HG03460 (cell line): ENCODE measurements around the gene PTPRG.
"Not testable (repeated sequence)": the region's sequence is repeated elsewhere in the genome, so short reads cannot be mapped to it uniquely, and the experiment has no call there.

Experiments
- ATAC-seq: cut with Tn5 transposase; IDR thresholded peaks from one replicate; pipeline ENCODE4 v1.9.1; 2021; ENCODE audit not compliant: unreplicated experiment

The PTPRG gene

DNA sequence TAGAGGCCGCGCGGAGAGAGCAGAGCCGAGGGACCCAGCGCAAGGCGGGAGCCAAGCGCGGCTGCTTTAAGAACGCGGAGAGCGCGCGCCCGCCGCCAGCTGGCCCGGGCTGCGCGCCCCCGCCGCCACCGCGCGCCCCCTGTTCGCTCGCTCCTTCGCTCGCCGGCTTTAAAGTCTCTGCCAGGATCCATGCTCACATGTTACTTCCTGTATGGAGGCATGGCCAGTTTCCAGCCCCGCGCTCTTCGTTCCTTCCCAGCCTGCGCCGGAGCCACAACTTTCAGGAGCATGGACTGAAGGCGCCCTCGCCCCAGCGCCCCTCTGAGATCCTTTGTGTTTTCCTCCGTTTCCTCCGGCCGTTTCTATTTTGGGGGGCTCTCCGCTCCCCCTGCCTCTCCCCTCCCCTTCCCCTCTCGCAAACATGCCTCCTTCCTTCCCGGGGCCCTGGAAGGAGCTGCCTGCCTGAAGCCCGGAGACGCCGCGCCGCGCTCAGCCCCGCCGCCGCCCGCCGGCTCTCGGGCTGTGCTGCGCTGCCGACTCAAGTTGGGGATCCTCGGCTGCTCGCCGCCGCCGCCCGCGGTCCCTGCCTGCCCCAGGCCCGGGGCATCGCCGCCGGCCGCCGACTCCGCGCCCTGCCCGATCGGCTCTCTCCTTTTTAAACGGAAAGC, at the start of gene PTPRG:
Gene PTPRG (plus strand): TSS at position 198 of the 668 bp plus-strand sequence. CDS start 717 bp downstream, outside the sequence.
- ATAC-seq: peak; percentile 63

DNA sequence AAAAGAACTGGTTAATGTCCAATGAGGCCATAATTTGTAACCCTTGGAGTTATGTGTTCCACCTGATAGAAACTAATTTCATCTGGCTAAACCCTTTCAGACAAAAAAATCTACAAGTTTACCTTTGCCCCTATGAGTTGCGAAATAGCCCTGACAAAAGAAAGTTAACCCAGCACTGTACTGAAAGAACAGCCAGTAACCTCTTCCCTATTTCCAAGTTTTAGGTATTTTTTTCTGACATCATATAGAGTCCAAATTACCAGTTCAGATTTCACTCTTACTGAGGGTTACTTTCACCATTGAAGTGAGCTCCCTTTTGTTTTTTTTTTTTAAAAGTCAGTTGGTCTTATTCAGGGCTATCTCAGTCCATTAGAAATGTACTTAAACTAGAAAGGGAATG, 42.8 kb upstream of the PTPRG start:
- no peak for ATAC-seq

DNA sequence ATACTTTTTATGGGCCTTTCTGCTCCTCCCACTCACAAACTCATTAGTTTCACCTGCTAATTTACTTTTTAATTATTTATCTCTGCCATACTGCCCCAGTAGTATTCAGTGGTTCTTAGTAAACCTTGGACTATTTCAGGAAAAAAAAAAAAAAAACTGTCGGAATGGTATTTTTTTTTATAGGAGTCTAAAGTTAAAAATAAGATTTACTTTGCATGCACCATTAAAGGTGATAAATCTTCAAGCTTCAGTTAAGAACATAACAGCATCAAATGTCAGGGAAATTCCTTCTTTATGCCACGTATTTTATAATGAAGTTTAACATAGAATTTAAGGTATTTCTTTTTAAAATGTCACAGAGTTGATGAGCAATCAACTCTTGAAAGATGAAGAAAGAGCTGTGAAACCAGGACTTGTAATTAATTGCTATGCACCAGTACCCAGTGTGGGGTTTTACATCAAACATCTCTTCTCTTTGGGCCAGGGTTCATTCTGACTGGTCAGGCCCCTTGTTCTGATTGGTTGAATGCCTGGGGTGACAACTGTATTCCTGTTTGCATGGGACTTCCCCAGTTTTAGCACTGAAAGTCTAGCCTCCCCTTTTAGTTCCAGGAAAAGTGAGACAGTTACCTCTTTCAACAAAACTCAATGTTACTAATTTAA, 40.3 kb upstream of the PTPRG start:
- ATAC-seq: peak; percentile 97

DNA sequence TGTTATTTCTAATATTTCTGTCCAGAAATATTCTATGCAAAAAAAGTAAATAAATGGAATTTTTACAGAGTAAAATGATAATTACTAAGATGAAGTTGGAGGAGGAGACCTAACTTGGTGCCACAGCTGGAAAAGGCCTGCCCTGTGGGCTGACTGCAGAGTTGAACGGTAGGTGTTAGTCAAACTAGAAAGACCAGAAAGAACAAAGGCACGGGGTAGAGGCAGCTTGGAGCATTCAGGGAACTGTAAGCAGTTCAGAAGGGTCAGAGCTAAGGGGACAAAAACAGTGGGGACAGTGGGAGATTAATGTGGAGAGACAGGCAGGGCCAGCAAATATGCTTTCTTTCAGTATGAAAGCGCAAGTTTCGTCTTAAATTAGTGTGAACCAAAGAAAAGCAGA, 39.3 kb upstream of the PTPRG start:
- no peak for ATAC-seq

DNA sequence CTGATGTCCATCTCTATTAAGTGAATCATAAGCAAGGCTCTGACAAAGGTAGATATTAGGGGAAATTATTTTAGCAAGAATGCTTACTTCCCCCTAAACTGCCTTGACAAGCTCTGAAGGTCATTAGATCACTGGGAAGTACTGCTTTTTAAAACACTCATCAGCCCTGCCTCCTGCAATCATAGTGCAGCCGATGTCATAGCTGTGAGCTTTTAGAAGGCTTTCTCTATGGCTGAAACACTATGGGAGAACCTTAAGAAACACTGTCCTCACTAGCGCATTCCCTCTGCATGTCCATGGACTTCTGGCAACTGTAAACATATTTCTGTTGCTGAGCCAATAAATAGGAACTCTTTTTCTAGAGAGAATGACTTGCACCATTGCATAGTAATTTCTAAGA, 38.7 kb upstream of the PTPRG start:
- no peak for ATAC-seq

DNA sequence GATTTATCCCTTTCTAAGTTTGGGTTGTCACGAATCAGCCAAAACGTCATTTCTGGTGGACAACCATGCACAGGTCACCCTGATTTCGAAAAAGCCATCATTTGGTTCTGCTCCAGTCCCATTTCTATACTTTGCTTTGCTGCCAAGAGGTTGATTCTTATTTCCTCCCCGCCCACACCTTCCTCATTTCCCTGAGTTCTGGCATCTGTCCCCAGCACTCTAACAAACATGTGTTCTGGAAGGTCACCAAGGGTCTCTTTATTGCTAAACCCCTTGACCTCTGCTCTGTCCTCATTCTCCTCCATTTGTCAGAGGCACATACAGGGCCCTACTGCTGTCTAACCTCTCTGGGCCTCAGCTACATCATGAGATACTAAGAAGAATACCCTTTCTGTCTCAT, 36.4 kb upstream of the PTPRG start:
- ATAC-seq: no peak

DNA sequence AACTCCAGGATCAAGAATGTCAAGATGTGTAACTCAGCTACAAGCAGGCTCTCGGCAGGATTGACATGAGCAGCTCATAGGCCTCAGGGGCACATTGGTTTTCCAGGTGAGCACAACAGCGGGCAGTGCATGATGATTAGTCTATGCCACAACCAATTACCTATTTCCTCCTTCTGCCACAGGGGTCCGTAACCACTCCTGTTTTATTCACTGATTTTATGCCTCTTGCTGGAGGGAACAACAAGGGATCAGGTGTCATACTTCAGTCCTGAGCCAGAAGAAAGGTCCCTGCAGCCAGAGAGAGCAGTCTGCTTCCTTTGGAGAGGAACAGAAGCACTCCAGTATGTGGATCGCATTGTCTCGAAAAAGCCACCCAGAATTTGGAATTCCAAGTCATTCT, 35.1 kb upstream of the PTPRG start:
- ATAC-seq: no peak

DNA sequence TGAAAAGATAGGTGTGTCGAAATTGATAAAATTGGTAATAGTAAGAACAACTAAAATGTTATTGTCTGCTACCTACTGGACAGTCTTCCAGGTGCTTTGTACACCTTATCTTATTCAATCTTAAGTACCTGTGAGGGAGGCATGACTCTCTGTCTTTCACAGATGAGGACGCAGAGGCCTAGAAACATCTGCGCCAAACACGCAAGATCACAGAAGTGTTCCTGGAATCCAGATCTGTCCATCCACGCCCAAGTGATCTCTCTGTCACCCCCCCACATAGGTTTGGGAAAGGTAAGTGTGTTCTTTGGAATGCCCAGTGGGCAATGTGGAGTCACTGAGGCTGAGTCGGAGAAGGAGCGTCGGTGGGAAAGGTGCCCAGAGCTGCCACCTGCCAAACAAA, 34.4 kb upstream of the PTPRG start:
- no peak for ATAC-seq

DNA sequence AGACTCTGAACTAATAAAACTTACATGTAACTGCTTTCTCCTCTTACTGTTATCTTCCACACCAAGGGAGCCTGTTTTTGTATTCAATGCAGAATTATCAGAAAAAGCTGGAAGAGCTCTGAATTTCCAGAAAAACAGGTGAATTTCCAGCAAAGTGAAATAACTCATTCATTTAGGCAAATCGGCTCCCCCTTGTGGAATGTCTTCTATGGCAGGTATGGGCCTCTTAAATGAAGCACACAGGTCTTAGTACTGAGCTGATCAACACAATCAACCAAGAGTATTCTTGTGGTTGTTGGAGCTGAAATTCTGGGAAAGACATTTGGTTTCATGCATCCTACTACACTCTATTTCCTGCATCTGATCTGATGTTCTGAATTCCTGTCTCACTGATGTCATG, 31.0 kb upstream of the PTPRG start:
- ATAC-seq: no peak

DNA sequence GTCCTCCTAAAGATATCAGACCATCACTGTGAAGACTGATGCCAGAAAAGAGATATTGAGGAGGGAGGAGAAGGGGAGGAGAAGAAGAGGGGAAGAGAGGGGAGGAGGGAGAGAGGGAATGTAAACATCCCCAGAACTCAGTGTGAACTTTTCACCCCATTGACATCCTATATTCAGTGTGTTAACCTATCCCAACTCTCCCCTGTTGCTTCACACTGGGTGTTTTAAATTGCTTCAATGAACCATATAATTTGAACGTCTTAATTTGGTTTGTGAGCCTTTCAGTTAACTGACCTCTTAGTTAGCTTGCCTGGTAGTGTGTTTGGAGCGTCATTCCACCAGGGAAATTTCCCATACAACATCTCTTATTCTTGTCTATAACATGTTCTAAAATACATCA, 29.8 kb upstream of the PTPRG start:
- no peak for ATAC-seq

DNA sequence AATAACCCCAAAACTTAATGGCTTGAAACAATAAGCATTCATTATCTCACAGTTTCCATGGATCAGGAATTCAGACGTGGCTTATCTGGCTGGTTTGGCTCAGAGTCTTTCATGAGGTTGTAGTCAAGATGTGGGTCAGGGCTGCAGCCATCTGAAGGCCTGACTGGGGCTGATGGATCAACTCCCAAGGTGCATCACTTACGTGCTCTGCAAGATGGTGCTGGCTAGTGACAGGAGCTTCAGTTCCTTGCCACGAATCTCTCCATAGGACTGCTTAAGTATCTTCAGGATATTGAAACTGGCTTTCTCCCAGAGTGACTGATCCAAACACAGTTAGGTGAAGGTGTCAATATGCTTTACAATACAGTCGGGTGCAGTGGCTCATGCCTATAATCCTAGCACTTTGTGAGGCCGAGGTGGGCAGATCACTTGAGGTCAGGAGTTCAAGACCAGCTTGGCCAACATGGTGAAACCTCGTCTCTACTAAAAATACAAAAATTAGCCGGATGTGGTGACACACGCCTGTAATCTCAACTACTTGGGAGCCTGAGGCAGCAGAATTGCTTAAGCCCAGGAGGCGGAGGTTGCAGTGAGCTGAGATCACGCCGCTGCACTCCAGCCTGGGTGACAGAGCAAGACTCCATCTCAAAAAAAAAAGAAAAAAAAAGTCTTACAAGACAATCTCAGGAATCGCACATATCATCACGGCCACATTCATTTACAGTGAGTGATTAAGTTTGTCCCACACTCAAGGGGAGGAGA, 28.5 kb upstream of the PTPRG start:
- ATAC-seq: no peak

DNA sequence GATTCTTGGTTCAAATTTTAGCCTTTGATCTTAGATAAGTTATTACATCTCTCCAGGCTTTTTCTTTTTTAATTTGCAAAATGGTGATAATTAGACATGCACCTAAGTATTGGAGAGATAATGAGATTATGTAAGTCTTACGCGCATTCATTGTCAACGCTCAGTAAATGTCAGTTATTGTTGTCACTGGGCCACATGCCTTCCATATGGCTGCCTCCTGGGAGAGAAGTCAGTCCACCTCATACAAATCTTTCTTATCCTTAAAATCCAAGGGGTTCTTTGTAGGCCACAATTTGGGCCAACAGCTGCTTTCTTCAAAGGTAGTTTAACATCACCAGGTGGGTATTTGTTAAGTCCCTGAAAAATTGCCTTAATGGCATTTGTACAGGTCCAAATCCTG, 25.5 kb upstream of the PTPRG start:
- ATAC-seq: no peak

DNA sequence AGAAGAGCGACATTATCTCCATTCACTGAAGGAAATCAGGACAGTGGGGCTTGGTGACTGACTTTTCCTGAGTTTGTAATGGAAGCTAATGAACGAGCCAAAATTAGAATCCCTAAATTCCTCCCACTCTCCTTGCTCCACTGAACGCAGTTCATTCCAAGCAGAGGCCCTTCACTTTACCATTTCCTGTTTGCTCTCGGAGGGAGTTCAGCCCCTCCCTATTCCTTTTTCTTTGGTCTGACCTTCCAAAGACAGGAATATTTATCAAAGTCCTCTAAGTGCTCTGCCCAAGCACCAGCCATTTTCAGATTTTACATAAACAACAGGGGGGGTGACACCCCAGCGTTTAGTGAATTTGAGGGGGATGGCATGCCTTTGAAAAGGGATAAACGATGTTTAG, 24.0 kb upstream of the PTPRG start:
- ATAC-seq: no peak

DNA sequence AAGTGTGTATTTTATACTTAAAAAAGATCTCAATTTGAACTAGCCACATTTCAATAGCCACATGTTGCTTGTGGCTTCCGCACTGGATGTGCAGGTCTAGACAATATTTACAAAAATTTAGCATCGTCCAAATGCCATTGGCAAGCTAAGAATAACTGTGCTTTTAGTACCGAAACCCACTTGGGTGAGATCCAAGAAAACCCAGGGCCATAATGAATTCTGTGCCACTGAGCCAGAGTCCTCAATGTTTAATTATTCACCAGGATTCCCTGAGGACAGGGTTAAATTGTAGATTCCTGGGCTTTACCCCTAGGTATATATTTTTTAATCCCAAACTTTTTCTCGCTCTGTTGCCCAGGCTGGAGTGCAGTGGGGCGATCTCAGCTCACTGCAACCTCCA, 22.9 kb upstream of the PTPRG start:
- ATAC-seq: no peak

DNA sequence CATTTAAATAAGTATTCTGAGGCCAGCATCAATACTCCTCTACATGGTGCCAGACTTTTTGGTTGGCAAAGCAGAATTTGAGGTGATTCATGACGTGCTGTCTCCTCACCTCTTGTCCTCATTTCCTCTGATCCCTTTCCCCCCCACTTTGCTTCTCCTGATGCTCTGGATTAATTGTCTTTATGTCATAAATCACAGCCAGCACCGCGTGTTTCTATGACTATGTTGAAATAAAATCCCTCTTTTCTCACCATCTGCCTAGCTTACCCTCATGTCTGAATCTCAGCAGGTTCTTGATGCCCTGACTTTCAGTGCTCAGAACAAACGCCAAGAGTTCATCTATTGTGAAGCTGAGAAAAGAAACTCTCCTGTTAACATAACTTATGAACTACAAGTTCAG, 19.7 kb upstream of the PTPRG start:
- ATAC-seq: no peak

DNA sequence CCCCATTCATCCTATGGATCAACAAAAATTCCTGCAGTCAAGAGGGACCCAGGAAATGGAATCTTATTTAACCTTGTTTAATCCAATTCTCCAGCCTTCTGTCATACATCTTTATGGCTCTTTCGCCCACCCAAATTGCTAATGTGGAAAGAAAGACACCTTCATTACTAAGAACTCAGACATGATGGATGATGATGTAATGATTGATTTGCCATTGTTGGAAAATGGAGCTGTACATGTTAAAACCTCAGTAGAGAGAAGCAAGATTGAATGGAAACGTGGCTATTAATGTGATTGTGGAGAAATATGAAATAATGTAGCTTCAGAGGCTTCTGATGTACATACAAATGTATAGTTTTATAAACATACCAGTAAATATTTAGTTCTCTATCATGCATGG, 15.7 kb upstream of the PTPRG start:
- no peak for ATAC-seq

DNA sequence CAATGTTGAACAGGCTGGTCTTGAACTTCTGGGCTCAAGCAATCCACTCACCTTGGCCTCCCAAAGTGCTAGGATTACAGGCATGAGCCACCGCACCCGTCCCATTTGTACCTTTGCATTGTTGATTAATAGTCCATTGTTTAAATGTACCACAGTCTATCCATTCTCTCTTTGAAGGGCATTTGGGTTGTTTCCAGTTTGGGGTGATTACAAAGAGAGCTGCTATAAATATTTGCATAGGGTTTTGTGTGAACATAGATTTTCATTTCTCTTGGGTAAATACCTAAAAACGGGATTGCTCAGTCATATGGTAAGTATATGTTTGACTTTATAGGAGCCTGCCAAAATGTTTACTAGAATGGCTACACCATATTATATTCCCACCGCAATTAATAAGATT, 13.7 kb upstream of the PTPRG start:
- ATAC-seq: no peak

DNA sequence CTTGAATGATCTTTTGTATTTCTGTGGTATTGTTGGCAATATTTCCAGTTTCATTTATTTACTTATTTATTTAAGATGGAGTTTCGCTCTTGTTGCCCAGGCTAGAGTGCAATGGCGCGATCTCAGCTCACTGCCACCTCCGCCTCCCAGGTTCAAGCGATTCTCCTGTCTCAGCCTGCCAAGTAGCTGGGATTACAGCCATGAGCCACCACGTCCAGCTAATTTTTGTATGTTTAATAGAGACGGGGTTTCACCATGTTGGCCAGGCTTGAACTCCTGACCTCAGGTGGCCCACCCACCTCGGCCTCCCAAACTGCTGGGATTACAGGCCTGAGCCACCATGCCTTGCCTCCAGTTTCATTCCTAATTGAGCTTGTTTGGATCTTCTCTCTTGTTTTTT, 8.7 kb upstream of the PTPRG start:
- ATAC-seq: not testable (repeated sequence)

DNA sequence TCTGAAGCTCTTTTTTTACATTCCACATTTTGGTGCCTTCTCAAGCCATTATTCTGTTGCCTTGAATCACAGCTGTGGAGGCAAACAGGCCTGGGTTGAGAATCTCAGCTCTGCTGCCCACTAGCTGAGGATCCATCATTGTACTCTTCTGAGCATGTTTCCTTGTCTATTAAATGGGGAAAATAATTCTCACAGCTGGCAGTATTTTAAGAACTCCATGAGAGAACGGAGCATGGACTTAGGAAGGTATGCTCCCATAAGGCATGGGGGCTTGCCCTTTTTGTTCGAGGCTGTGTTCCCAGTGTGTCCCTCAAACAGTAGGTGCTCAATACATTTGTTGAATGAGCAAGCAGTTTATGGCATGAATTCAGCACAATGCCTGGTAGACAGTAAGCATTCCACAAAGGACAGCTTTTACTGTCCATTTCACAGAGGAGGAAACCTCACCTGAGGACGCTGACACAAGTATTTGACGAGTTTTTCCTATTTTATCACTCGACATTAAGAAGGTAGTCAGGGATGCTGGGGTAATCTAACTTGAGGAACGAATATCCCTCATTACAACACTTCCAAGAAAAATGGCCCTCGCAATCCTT, 2.1 kb upstream of the PTPRG start:
- no peak for ATAC-seq

DNA sequence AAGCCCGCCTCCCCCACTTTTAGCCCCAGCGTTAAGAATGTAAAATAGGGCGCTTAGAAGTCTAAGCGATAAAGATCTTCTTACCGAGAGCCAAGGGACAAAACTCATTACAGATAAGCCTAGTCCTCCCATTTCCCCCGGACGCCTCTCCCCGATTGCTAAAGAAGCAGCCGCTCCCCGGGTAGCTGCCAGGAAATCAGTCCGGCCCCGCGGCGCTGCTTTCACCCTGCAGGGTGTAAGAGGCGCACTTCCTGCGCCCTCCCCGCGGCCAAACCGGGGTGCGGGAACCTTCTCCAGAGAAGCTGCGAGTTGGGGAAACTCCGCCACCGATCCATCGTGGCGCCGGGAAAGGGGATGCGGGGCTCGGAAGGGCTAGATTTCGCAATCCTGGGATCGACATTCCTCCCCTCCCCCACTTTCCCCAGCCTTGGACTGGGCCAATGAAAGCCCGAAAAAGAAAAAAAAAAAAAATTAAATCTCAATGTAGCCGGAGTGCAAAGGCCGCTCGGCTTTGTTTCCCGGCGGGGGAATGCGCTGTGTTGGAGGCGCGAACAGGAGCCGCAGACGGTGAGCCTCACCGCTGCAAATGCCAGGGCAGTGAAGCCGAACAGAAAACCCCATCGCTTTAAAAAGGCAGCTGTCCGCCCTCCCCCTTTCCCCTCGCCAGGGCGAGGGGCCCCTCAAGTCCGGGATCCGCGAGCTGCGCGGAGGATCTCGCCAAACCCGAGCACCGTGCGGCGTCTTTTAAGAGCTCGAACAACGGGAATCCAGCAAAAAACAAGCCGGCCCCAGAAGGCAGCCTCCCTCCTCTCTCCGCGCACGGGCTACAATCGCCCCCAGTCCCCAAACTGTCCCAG, 626 bp upstream of the PTPRG start:
- ATAC-seq: peak; percentile 22
